ENCODE data around the gene ACAP3. TPM values are rescaled to one million over a fixed set of nuclear protein-coding genes. Genes with fewer than 3 reads are reported as not detected.

ACAP3 gene
- polyA plus RNA-seq, 1 donor = 67.7 TPM

DNA sequence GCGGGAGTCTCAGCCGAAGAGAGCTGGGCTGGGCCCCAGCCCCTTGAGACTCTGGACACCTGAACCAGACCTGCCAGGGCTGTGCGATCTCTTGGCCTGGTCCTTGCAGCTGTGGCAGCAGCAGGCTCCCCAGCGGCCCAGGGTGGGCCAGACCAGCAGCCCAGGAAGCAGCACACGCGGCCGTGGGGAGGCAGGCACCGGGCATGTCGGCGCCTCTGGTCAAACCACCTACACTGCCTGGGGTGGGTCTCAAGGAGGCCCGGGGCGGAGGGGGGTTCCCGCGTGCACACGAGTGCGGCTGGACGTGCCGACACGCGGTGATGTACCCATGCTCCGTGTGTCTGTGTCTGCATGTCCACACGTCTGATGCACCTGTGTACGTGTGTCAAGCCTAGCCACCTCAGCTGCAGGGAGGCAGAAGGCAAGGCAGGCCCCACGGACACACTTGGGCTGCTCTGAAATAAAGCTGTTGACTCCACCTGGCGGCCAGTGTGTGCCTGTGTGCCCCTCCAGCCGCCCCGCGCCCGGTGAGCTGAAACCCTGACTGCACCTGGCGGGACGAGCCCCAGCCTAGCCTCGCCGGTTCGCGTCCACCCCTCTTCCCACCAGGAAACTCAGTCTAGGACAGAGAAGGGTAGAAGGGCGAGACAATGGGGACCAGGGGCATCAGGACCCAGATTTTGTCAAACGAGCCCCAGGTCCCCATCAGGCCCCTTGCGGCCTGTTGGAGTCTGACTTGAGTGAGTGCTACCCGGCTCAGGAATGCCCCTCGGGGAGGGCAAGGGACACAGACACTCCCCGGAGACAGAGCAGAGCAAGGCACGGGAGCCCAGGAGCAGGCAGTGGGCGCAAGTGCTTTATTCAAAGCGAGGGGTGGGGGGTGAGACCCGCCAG, 15.9 kb downstream of the ACAP3 start:
- Histone ChIP-seq H3K27ac (ENCODE audit: low read length) (no peak overlapping the region), H3K27me3 (ENCODE audit: control insufficient read depth, insufficient read depth, low read length) (peaks cover 8% of the 10 kb centered on the region), H3K36me3 (ENCODE audit: control insufficient read depth, insufficient read depth, low read length) (peaks cover 24% of the 10 kb centered on the region), H3K9me3 (ENCODE audit: control insufficient read depth, low read depth, low read length) (peaks cover 8% of the 10 kb centered on the region), H3K4me3 (ENCODE audit: low read length) (no peak overlapping the region), H3K4me1 (ENCODE audit: control insufficient read depth, insufficient read depth, low read length) (peaks cover 13% of the 10 kb centered on the region)
- no CpG with 5 or more reads among the region's 45 CpGs for WGBS (ENCODE audit: insufficient coverage, low lambda C conversion rate)
- peak; percentile 67 to 69 for DNase-seq

DNA sequence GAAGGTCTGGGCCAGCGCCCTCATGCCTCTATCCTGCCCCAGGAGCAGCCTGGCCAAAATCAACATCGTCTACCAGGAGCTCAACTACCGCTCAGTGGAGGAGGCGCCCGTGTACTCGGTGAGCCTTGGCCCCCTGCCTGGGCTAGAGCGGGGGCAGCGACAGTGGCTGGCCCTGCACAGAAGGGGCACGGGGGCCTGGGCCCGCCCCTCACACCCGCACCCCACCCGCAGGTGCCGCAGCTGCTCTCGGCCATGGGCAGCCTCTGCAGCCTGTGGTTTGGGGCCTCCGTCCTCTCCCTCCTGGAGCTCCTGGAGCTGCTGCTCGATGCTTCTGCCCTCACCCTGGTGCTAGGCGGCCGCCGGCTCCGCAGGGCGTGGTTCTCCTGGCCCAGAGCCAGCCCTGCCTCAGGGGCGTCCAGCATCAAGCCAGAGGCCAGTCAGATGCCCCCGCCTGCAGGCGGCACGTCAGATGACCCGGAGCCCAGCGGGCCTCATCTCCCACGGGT, 16.7 kb downstream of the ACAP3 start:
- peaks cover 13% of the 10 kb centered on the region for H3K4me1 ChIP-seq (ENCODE audit: control insufficient read depth, insufficient read depth, low read length)
- DNase-seq = peak; percentile 32 to 38
- peaks cover 4% of the 10 kb centered on the region for H3K9me3 ChIP-seq (ENCODE audit: control insufficient read depth, low read depth, low read length)
- peaks cover 15% of the 10 kb centered on the region for H3K27me3 ChIP-seq (ENCODE audit: control insufficient read depth, insufficient read depth, low read length)
- H3K36me3 ChIP-seq (ENCODE audit: control insufficient read depth, insufficient read depth, low read length) = peaks cover 18% of the 10 kb centered on the region
- no peak overlapping the region for H3K27ac ChIP-seq (ENCODE audit: low read length)
- H3K4me3 ChIP-seq (ENCODE audit: low read length) = no peak overlapping the region
- WGBS (ENCODE audit: insufficient coverage, low lambda C conversion rate) = no CpG with 5 or more reads among the region's 28 CpGs

DNA sequence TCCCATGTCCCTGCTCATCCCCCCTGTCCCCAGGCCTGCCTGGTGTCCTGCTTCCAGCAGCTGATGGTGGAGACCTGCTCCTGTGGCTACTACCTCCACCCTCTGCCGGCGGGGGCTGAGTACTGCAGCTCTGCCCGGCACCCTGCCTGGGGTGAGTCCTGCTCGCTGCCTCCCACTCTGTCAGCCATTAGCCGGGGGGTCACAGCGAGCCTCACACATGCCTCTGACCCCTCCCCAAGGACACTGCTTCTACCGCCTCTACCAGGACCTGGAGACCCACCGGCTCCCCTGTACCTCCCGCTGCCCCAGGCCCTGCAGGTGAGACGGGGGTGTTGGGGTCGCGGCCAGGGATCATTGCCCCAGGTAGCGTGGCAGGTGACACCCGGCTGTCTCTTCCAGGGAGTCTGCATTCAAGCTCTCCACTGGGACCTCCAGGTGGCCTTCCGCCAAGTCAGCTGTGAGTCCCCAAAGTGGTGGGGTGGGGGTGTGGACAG, 17.4 kb downstream of the ACAP3 start:
- Histone ChIP-seq H3K9me3 (ENCODE audit: control insufficient read depth, low read depth, low read length) (peaks cover 6% of the 10 kb centered on the region), H3K36me3 (ENCODE audit: control insufficient read depth, insufficient read depth, low read length) (peaks cover 10% of the 10 kb centered on the region), H3K4me3 (ENCODE audit: low read length) (no peak overlapping the region), H3K27me3 (ENCODE audit: control insufficient read depth, insufficient read depth, low read length) (peaks cover 22% of the 10 kb centered on the region), H3K27ac (ENCODE audit: low read length) (no peak overlapping the region), H3K4me1 (ENCODE audit: control insufficient read depth, insufficient read depth, low read length) (peaks cover 13% of the 10 kb centered on the region)
- no CpG with 5 or more reads among the region's 15 CpGs for WGBS (ENCODE audit: insufficient coverage, low lambda C conversion rate)
- peak; percentile 36 to 37 for DNase-seq

DNA sequence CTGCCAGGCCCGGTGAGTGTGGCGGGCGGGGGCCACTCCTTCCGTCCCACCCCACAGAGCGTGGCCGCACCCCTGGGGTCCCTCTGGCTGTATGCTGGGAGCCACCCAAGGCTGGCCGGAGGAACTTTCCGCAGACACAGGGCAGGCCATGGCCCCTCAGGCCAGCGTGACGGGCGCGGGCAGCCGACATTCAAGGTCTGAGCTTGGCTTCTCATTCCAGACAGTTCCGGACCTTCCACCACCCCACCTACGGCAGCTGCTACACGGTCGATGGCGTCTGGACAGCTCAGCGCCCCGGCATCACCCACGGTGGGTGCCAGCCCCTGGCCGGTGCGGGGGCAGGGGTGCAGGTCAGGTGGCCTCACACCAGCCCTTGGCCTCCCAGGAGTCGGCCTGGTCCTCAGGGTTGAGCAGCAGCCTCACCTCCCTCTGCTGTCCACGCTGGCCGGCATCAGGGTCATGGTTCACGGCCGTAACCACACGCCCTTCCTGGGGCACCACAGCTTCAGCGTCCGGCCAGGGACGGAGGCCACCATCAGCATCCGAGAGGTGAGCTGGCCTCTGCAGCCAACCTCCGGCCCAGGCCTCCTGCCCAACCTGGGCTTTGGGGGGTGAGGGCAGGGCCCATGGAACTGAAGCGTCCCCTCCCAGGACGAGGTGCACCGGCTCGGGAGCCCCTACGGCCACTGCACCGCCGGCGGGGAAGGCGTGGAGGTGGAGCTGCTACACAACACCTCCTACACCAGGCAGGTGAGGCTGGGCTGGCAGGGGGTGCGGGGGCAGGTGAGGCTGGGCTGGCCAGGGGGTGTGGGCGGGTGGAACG, 20.2 kb downstream of the ACAP3 start:
- no CpG with 5 or more reads among the region's 46 CpGs for WGBS (ENCODE audit: insufficient coverage, low lambda C conversion rate)
- no peak for DNase-seq
- Histone ChIP-seq H3K27me3 (ENCODE audit: control insufficient read depth, insufficient read depth, low read length) (peaks cover 22% of the 10 kb centered on the region), H3K4me3 (ENCODE audit: low read length) (no peak overlapping the region), H3K36me3 (ENCODE audit: control insufficient read depth, insufficient read depth, low read length) (peaks cover 1% of the 10 kb centered on the region), H3K4me1 (ENCODE audit: control insufficient read depth, insufficient read depth, low read length) (peaks cover 13% of the 10 kb centered on the region), H3K27ac (ENCODE audit: low read length) (no peak overlapping the region), H3K9me3 (ENCODE audit: control insufficient read depth, low read depth, low read length) (peaks cover 3% of the 10 kb centered on the region)

DNA sequence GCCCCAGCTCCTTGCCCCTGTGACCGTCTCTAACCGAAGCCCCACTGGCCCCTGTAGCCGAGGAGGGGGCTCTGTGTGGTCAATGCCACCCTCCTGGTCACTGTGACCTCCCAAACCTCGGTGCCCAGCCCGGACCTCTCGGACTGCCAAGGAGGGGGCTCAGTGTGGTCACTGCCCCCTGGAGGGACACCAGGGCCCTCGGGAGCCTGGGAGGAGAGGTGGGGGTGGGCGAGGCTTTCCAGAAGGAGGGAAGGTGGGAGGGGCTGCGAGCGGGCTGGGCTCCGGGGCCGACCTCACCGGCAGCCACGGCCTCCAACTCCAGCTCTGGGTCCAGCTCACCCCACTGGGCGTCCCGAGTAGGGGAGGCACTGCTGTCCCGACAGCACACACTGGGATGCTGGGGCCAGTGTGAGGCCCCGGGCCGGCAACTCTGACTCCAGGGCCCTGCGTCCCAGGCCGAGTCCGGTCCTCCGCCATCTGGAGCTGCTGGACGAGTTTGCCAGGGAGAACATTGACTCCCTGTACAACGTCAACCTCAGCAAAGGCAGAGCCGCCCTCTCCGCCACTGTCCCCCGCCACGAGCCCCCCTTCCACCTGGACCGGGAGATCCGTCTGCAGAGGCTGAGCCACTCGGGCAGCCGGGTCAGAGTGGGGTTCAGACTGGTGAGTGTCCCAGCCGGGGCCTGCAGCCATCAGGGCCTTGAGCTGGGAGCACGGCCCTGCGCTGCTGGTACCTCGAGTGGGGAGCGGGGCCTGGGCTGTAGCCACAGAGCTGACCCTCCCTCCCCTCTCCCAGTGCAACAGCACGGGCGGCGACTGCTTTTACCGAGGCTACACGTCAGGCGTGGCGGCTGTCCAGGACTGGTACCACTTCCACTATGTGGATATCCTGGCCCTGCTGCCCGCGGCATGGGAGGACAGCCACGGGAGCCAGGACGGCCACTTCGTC, 21.1 kb downstream of the ACAP3 start:
- no CpG with 5 or more reads among the region's 50 CpGs for WGBS (ENCODE audit: insufficient coverage, low lambda C conversion rate)
- H3K27ac ChIP-seq (ENCODE audit: low read length) = no peak overlapping the region
- DNase-seq = no peak
- H3K9me3 ChIP-seq (ENCODE audit: control insufficient read depth, low read depth, low read length) = peaks cover 3% of the 10 kb centered on the region
- peaks cover 22% of the 10 kb centered on the region for H3K27me3 ChIP-seq (ENCODE audit: control insufficient read depth, insufficient read depth, low read length)
- peaks cover 20% of the 10 kb centered on the region for H3K4me1 ChIP-seq (ENCODE audit: control insufficient read depth, insufficient read depth, low read length)
- H3K36me3 ChIP-seq (ENCODE audit: control insufficient read depth, insufficient read depth, low read length) = no peaks in the 10 kb centered on the region
- H3K4me3 ChIP-seq (ENCODE audit: low read length) = no peak overlapping the region

DNA sequence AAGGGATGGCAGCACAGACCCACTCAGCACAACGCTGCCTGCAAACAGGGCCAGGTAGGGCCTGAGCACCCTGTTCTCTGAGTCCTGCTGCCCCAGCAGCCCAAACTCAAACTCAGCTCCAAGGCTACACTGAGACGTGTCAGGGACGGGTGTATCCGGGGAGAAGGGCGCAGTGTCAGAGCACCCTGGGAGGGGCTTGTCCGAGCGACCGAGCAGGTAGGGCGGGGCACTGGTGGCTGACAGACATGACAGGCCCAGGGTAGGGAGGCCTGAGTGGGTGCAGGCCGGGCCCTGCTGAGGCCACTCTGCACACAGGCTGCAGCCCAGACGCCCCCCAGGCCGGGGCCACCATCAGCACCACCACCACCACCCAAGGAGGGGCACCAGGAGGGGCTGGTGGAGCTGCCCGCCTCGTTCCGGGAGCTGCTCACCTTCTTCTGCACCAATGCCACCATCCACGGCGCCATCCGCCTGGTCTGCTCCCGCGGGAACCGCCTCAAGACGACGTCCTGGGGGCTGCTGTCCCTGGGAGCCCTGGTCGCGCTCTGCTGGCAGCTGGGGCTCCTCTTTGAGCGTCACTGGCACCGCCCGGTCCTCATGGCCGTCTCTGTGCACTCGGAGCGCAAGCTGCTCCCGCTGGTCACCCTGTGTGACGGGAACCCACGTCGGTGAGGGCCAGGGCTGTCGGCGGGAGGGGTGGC, 22.0 kb downstream of the ACAP3 start:
- no peak for DNase-seq
- H3K27ac ChIP-seq (ENCODE audit: low read length) = no peak overlapping the region
- no peaks in the 10 kb centered on the region for H3K36me3 ChIP-seq (ENCODE audit: control insufficient read depth, insufficient read depth, low read length)
- no CpG with 5 or more reads among the region's 37 CpGs for WGBS (ENCODE audit: insufficient coverage, low lambda C conversion rate)
- peaks cover 22% of the 10 kb centered on the region for H3K4me1 ChIP-seq (ENCODE audit: control insufficient read depth, insufficient read depth, low read length)
- peaks cover 3% of the 10 kb centered on the region for H3K9me3 ChIP-seq (ENCODE audit: control insufficient read depth, low read depth, low read length)
- peaks cover 22% of the 10 kb centered on the region for H3K27me3 ChIP-seq (ENCODE audit: control insufficient read depth, insufficient read depth, low read length)
- no peak overlapping the region for H3K4me3 ChIP-seq (ENCODE audit: low read length)

DNA sequence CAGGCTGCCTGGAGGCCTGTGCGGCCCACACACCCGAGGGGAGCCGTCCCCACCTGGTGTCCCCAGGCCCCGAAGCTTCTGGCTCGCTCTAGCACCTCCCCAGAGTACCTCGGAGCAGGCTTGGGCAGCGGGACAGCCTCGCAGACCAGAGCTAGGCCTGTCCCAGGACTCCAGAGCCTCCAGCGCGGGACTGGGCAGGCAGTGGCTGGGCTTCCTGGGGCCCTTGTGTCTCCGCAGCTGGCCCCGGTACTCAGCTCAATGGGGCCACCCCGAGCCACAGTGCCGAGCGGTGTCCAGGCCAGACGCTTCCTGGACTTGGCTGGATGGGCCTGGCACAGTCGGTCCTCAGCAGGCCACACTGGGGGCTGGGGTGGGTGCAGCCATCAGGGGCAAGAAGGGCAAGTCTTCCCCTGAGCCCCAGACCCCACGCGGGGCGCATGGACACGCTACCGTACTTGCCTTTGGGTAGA, 22.6 kb downstream of the ACAP3 start:
- Histone ChIP-seq H3K4me3 (ENCODE audit: low read length) (no peak overlapping the region), H3K27me3 (ENCODE audit: control insufficient read depth, insufficient read depth, low read length) (peaks cover 22% of the 10 kb centered on the region), H3K36me3 (ENCODE audit: control insufficient read depth, insufficient read depth, low read length) (no peaks in the 10 kb centered on the region), H3K4me1 (ENCODE audit: control insufficient read depth, insufficient read depth, low read length) (peaks cover 18% of the 10 kb centered on the region), H3K27ac (ENCODE audit: low read length) (no peak overlapping the region), H3K9me3 (ENCODE audit: control insufficient read depth, low read depth, low read length) (peaks cover 3% of the 10 kb centered on the region)
- WGBS (ENCODE audit: insufficient coverage, low lambda C conversion rate) = no CpG with 5 or more reads among the region's 22 CpGs
- DNase-seq = no peak

DNA sequence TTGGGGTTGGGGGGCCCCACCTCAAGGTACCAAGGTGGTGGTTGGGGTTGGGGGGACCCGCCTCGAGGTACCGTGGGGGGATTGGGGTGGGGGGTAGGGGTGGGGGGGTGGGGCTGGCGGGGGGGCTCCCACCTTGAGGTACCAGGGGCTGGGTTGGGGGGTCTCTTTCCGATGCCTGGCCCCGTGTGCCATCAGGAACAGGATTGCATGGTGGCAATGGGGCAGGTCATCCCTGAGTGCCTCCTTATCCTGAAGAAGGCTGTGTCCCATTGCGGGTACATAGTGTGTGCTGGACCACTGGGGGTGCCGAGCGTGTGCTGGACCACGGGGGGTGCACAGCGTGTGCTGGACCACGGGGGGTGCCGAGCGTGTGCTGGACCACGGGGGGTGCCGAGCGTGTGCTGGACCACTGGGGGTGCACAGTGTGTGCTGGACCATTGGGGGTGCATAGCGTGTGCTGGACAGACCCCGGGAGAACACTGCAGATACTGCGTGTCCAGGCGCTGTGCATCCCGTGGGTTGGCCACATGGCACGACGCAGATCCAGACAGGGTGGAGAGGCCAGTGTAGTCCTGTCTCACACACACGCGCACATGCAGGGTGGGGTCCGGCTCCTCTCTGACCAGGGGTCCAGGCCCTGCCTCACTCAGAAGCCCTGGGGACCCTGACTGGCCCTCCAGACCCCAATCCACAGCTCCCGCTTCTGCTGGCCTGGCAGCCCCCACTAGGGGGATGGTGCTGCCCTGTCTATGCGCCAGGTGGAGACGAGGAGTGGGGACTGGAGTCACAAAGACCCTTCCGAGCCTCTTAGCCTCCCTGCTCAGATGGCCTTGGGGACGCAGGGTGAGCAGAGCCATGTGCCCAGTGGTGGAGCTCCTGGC, 23.3 kb downstream of the ACAP3 start:
- Histone ChIP-seq H3K4me1 (ENCODE audit: control insufficient read depth, insufficient read depth, low read length) (peaks cover 18% of the 10 kb centered on the region), H3K4me3 (ENCODE audit: low read length) (no peak overlapping the region), H3K36me3 (ENCODE audit: control insufficient read depth, insufficient read depth, low read length) (no peaks in the 10 kb centered on the region), H3K27ac (ENCODE audit: low read length) (no peak overlapping the region), H3K9me3 (ENCODE audit: control insufficient read depth, low read depth, low read length) (peaks cover 3% of the 10 kb centered on the region), H3K27me3 (ENCODE audit: control insufficient read depth, insufficient read depth, low read length) (peaks cover 22% of the 10 kb centered on the region)
- DNase-seq = no peak
- no CpG with 5 or more reads among the region's 32 CpGs for WGBS (ENCODE audit: insufficient coverage, low lambda C conversion rate)

All from large intestine (tissue), 3 donors.